Loucy (cell line): ENCODE results near the gene KRTAP20-3.

Experiments used
- EZH2phosphoT487 ChIP-seq: fragments of 200-600 bp; IDR thresholded peaks from 2 replicates; pipeline ENCODE4 v1.6.1; 2018; ENCODE audit warnings: antibody characterized with exemption, mild to moderate bottlenecking, moderate library complexity, borderline replicate concordance
- TF ChIP-seq, protein P1 (sequence below): fragments of 200-600 bp; sonication (generic); conservative IDR thresholded peaks from 2 replicates; pipeline ENCODE4 v1.5.1; 2014; ENCODE audit warnings: mild to moderate bottlenecking, antibody characterized with exemption, low read length

DNA sequence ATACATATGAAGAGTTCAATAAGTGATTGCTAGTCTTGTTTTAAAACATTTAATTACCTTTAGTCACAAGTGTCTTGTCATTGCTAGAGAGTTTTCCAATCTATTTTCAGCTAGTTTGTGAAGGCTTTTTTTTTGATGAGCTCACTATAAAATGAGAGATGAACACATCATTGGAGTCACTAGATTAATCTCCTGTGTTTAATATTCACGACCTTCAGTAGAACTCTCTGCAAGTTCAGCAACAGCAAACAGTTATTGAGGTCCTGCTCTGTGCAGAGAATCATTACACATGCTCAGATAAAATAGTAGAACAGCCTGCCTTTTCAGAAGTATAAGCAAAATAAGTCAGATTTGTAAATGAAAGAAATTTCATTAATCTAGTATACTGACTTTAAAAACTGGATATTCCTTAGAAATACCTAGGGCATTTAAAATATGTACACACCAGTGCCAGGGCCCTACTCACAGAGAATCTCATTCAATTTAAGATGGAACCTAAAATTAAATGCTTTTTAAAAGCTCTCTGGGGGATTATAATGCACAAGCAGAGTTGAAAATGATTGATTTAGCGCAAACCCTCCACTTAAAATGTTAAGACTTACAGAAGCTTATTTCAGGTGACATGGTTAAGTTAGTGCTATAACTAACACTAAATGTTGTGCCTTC is 30.5 kb downstream of the KRTAP20-3 start:
- TF ChIP-seq, protein P1, sequence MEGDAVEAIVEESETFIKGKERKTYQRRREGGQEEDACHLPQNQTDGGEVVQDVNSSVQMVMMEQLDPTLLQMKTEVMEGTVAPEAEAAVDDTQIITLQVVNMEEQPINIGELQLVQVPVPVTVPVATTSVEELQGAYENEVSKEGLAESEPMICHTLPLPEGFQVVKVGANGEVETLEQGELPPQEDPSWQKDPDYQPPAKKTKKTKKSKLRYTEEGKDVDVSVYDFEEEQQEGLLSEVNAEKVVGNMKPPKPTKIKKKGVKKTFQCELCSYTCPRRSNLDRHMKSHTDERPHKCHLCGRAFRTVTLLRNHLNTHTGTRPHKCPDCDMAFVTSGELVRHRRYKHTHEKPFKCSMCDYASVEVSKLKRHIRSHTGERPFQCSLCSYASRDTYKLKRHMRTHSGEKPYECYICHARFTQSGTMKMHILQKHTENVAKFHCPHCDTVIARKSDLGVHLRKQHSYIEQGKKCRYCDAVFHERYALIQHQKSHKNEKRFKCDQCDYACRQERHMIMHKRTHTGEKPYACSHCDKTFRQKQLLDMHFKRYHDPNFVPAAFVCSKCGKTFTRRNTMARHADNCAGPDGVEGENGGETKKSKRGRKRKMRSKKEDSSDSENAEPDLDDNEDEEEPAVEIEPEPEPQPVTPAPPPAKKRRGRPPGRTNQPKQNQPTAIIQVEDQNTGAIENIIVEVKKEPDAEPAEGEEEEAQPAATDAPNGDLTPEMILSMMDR = no peak
- TF ChIP-seq EZH2phosphoT487 = no peak
